ENCODE results near the gene IL17RD. TPM values are rescaled to one million over a fixed set of nuclear protein-coding genes. Genes with fewer than 3 reads are reported as not detected.
A peak's percentile ranks its signal among the peaks of the same experiment; 100 is the strongest.

IL17RD gene
- total RNA-seq, 1 experiment from 2014 or later = 3.5 TPM

DNA sequence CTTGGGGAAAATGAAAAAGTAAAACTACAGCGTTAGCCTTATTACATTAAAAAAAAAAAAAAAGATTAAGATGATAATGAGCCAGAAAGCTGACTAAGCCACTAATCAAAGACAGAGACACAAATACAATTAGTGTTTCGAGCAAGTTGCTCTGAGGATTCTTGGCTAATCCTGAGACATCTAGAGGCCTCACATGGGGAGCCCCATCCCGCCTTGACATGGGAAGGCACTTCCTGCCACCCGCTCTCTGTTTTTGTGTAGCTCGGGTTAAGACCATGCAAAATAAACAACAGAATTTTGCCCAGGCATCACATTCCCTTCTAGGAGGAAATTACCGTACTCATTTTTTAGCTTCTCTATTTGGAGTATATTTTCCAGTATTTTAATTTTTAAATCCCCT lies 19.4 kb upstream of the IL17RD start:
- intact Hi-C loops (cut with micrococcal nuclease; ENCODE audit: unreplicated experiment) (no loop called here), in situ Hi-C loops (cut with HindIII; ENCODE audit: low pct_unique_long_range_greater_than_20kb, low sequenced_read_pairs) (no loop called here)
- CTCF ChIA-PET = no interaction called here
- Histone ChIP-seq H3K4me1 (ENCODE audit: control insufficient read depth, insufficient read depth, low read length) (no peaks in the 10 kb centered on the region), H3K9me3 (ENCODE audit: control insufficient read depth, insufficient read depth, low read depth, low read length) (no peaks in the 10 kb centered on the region), H3K27me3 (ENCODE audit: control insufficient read depth, insufficient read depth, low read length) (no peaks in the 10 kb centered on the region; the same call in 1 of the 2 replicates), H3K4me3 (ENCODE audit: low read depth in 2 of 2, low read length in 2 of 2) (no peak overlapping the region), H3K36me3 (ENCODE audit: control insufficient read depth, insufficient read depth, low read length) (no peaks in the 10 kb centered on the region), H3K27ac (ENCODE audit: low read length) (no peak overlapping the region)
- BruUV-seq (replicated peaks) = no TSS peak
- ATAC-seq (no peak), DNase-seq (ENCODE audit: low read depth, low spot score) (no peak)
- POLR2A ChIA-PET = no interaction called here
- TF ChIP-seq REST (IDR thresholded peaks at IDR 0.05; ENCODE audit: insufficient read depth in 1 of 2, low read depth in 2 of 2, low read length in 1 of 2) (no peak), SIN3A (IDR thresholded peaks at IDR 0.05; ENCODE audit: borderline replicate concordance, insufficient read depth, low read depth, low read length) (no peak), TCF7L2 (IDR thresholded peaks at IDR 0.05; ENCODE audit: low read depth, low read length) (no peak), POLR2AphosphoS5 (IDR thresholded peaks at IDR 0.05; ENCODE audit: low read depth, low read length) (no peak)
- TF ChIP-seq, protein P1, sequence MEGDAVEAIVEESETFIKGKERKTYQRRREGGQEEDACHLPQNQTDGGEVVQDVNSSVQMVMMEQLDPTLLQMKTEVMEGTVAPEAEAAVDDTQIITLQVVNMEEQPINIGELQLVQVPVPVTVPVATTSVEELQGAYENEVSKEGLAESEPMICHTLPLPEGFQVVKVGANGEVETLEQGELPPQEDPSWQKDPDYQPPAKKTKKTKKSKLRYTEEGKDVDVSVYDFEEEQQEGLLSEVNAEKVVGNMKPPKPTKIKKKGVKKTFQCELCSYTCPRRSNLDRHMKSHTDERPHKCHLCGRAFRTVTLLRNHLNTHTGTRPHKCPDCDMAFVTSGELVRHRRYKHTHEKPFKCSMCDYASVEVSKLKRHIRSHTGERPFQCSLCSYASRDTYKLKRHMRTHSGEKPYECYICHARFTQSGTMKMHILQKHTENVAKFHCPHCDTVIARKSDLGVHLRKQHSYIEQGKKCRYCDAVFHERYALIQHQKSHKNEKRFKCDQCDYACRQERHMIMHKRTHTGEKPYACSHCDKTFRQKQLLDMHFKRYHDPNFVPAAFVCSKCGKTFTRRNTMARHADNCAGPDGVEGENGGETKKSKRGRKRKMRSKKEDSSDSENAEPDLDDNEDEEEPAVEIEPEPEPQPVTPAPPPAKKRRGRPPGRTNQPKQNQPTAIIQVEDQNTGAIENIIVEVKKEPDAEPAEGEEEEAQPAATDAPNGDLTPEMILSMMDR (IDR thresholded peaks at IDR 0.05) = no peak

DNA sequence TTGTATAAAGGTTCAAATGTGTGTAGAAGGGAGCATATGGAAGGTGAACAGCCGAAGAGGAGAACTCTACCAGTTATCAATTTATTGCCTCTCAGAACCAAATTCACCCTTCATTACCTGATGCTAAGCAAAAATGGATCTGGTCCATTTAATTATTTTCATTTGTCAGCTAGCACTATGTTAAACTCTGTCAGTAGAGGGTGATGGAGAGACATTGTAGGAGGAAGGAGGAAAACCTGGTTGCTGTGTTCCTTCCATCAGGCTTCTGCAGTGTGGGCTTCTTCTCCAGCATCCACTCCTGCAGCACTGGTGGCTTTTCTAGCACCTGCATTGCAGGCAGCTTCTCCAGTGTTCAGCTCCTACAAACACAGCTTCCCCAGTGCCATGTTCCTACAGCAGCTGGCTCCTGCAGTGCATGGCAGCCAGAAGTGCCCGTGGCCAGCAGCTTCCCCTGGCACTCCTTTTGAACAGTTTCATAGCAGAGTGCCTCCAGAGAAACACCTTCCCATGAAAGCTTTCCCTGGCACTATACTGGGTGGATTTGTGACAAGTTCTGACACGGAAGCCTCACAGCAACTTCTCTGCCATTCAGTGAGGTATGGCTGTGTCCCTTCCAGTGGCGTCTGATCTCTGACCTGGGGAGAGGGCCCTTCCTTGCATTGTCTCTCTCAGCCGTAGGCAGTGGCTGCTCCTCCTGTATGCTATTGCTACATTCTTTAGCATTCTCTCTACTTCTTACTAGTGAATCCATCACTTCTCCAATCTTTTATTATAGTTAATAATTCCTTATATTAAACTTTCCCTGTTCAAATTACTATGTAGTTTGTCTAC lies 14.6 kb upstream of the IL17RD start:
- intact Hi-C loops (cut with micrococcal nuclease; ENCODE audit: unreplicated experiment) (loop anchor here (5.0 kb wide), 1 partner anchor 43 kb away; no protein-coding TSS in a partner anchor), in situ Hi-C loops (cut with HindIII; ENCODE audit: low pct_unique_long_range_greater_than_20kb, low sequenced_read_pairs) (no loop called here)
- no peak overlapping the region for H3K4me3 ChIP-seq (ENCODE audit: low read depth in 2 of 2, low read length in 2 of 2)
- no peak overlapping the region for H3K27ac ChIP-seq (ENCODE audit: low read length)
- BruUV-seq (replicated peaks) = no TSS peak
- POLR2A ChIA-PET = no interaction called here
- ATAC-seq (peak; percentile 86), DNase-seq (ENCODE audit: low read depth, low spot score) (no peak)
- no peaks in the 10 kb centered on the region for H3K9me3 ChIP-seq (ENCODE audit: control insufficient read depth, insufficient read depth, low read depth, low read length)
- TF ChIP-seq REST (IDR thresholded peaks at IDR 0.05; ENCODE audit: insufficient read depth in 1 of 2, low read depth in 2 of 2, low read length in 1 of 2) (no peak), POLR2AphosphoS5 (IDR thresholded peaks at IDR 0.05; ENCODE audit: low read depth, low read length) (no peak), SIN3A (IDR thresholded peaks at IDR 0.05; ENCODE audit: borderline replicate concordance, insufficient read depth, low read depth, low read length) (no peak), TCF7L2 (IDR thresholded peaks at IDR 0.05; ENCODE audit: low read depth, low read length) (no peak)
- TF ChIP-seq, protein P1 (IDR thresholded peaks at IDR 0.05) = peak; percentile 64
- CTCF ChIA-PET = interaction anchor here (0.6 to 0.9 kb wide), 2 partner anchors 40 to 182 kb away, joined by 3 read pairs; no protein-coding TSS in a partner anchor
- H3K27me3 ChIP-seq (ENCODE audit: control insufficient read depth, insufficient read depth, low read length) = no peaks in the 10 kb centered on the region; the same call in 1 of the 2 replicates
- H3K36me3 ChIP-seq (ENCODE audit: control insufficient read depth, insufficient read depth, low read length) = no peaks in the 10 kb centered on the region
- no peaks in the 10 kb centered on the region for H3K4me1 ChIP-seq (ENCODE audit: control insufficient read depth, insufficient read depth, low read length)

Data from Panc1 (cell line).